Activated CD4-positive, alpha-beta memory T cell treated with anti-CD3 and anti-CD28 coated beads for 36 hours (primary cell): ENCODE data around the gene MISP. TPM values are rescaled to one million over a fixed set of nuclear protein-coding genes. Genes with fewer than 3 reads are reported as not detected.

Source experiments
- CTCF ChIA-PET: fragments of 350-600 bp; sonication (Branson Sonifier 250); formaldehyde crosslinking; loops from one replicate; lab custom pipeline; 2021; ENCODE audit warnings: antibody characterized with exemption, inconsistent platforms; lab: Charles Lee
- POLR2A ChIA-PET: fragments of 350-600 bp; sonication (Branson Sonifier 250); formaldehyde crosslinking; loops from one replicate; lab custom pipeline; 2021; ENCODE audit warnings: antibody characterized with exemption; lab: Charles Lee
- DNase-seq: peaks from one replicate; pipeline ENCODE4 v3.0.0-alpha.2; 2020
- H3K27ac Mint-ChIP-seq: one replicate; pipeline ENCODE4 v1.8.0; 2021; ENCODE audit warnings: mixed read lengths
- H3K27me3 Mint-ChIP-seq: one replicate; pipeline ENCODE4 v1.8.0; 2021; ENCODE audit warnings: mixed read lengths
- H3K36me3 Mint-ChIP-seq: one replicate; pipeline ENCODE4 v1.8.0; 2021; ENCODE audit warnings: mixed read lengths
- H3K4me1 Mint-ChIP-seq: one replicate; pipeline ENCODE4 v1.8.0; 2021; ENCODE audit warnings: low read depth, mixed read lengths
- H3K4me3 Mint-ChIP-seq: one replicate; pipeline ENCODE4 v1.8.0; 2021; ENCODE audit warnings: mild to moderate bottlenecking, mixed read lengths
- H3K9me3 Mint-ChIP-seq: one replicate; pipeline ENCODE4 v1.8.0; 2021; ENCODE audit warnings: mixed read lengths
- intact Hi-C: fragments of 100-400 bp; cut with micrococcal nuclease; formaldehyde crosslinking; loops from one replicate; pipeline ENCODE4 v1.15.1; 2023
- total RNA-seq, 2 experiments: library from RNA; stranded (reverse); gene quantifications; one replicate each; pipeline ENCODE4 v1.2.3, GENCODE V29; 2021

The MISP gene
- total RNA-seq, 2 experiments from 2014 or later: not detected

- Mint-ChIP-seq H3K4me1 (peaks cover 32% of the 10 kb centered on the region), H3K27ac (no peak overlapping the region), H3K9me3 (no peaks in the 10 kb centered on the region), H3K4me3 (no peak overlapping the region), H3K36me3 (peaks cover 58% of the 10 kb centered on the region), H3K27me3 (no peaks in the 10 kb centered on the region)
- intact Hi-C loops: no loop called here
- no peak for DNase-seq
- POLR2A ChIA-PET: no interaction called here
- CTCF ChIA-PET: no interaction called here
Measured at GRCh38 chr19:805600-806550, 55.0 kb downstream of the MISP start.

GRCh38 chr19:806815-807421, 56.0 kb downstream of the MISP start:
- H3K27me3 Mint-ChIP-seq: no peaks in the 10 kb centered on the region
- intact Hi-C loops: no loop called here
- DNase-seq: no peak
- no peak overlapping the region for H3K4me3 Mint-ChIP-seq
- no peak overlapping the region for H3K27ac Mint-ChIP-seq
- POLR2A ChIA-PET: no interaction called here
- H3K4me1 Mint-ChIP-seq: peaks cover 22% of the 10 kb centered on the region
- CTCF ChIA-PET: no interaction called here
- no peaks in the 10 kb centered on the region for H3K9me3 Mint-ChIP-seq
- peaks cover 58% of the 10 kb centered on the region for H3K36me3 Mint-ChIP-seq

DNA sequence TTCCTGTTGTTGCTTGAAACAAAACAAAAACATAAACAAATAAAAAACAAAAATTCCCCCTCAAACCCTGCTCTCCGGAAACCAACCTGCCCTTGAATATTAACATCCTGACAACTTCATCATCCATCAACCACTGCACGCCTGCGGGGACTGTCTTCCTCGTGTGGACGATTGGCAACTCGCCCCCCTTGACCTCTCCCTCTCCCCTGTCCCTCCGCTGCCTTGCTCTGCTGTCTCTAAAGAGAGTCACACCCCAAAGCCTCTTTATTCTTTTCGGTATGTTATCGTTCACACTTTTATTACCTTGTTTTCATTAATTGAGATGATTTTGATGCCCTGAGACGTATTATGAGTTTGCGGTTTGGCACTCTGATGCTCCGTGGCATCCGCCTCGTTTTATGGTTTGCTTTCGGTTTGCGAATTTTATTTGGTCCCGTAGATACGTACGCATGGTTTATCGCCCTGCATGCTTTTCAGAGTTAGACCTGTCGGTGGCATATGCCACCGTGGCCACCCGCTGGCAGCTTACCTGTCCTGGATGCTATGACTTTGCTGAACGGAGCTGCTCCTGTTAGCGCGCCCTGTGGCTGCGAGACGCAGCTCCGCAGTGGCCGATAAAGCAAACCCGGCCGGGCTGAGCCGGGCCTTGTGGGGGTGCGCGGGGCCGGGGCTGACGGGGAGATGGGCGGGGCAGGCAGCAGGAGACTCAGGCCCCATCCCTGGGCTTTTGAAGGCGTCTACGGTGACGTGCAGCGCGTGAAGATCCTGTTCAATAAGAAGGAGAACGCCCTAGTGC, 56.9 kb downstream of the MISP start:
- DNase-seq: no peak
- POLR2A ChIA-PET: interaction anchor here (3.1 kb wide), 1 partner anchor 9 kb away, joined by 8 read pairs; no protein-coding TSS in a partner anchor
- intact Hi-C loops: no loop called here
- Mint-ChIP-seq H3K36me3 (peaks cover 56% of the 10 kb centered on the region), H3K9me3 (no peaks in the 10 kb centered on the region), H3K27me3 (no peaks in the 10 kb centered on the region), H3K4me1 (peaks cover 14% of the 10 kb centered on the region), H3K4me3 (no peak overlapping the region), H3K27ac (no peak overlapping the region)
- CTCF ChIA-PET: no interaction called here

- Mint-ChIP-seq H3K4me3 (no peak overlapping the region), H3K4me1 (peaks cover 12% of the 10 kb centered on the region), H3K27ac (no peak overlapping the region), H3K27me3 (no peaks in the 10 kb centered on the region), H3K36me3 (peaks cover 55% of the 10 kb centered on the region), H3K9me3 (no peaks in the 10 kb centered on the region)
- intact Hi-C loops: no loop called here
- ChIA-PET CTCF (no interaction called here), POLR2A (interaction anchor here (3.1 kb wide), 1 partner anchor 9 kb away, joined by 8 read pairs; no protein-coding TSS in a partner anchor)
- DNase-seq: no peak
Measured at GRCh38 chr19:808423-808775, 57.5 kb downstream of the MISP start.

DNA sequence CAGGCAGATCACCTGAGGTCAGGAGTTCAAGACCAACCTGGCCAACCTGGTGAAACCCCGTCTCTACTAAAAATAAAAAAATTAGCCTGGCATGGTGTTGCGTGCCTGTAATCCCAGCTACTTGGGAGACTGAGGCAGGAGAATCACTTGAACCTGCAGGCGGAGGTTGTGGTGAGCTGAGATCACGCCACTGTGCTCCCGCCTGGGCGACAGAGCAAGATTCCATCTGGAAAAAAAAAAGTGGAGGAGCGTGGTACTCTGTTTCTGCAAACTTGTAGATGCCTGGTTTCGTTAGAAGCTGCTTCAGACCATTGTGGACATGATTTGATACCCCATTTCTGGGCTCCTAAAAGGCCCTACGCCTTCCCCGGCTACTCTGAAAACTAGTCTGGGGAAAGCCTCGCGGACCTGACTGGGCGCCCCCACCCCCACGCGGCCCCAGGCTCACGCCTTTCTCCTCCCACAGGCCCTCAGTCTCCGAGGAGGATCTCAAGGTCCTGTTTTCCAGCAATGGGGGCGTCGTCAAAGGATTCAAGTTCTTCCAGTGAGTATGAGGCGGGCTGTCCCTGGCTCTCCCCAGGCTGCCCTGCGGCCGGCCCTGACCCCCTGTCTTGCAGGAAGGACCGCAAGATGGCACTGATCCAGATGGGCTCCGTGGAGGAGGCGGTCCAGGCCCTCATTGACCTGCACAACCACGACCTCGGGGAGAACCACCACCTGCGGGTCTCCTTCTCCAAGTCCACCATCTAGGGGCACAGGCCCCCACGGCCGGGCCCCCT, 59.4 kb downstream of the MISP start:
- CTCF ChIA-PET: interaction anchor here (0.6 kb wide), 1 partner anchor 21 kb away, joined by 3 read pairs; no protein-coding TSS in a partner anchor
- intact Hi-C loops: no loop called here

GRCh38 chr19:810883-811489, 60.1 kb downstream of the MISP start:
- DNase-seq: no peak
- Mint-ChIP-seq H3K9me3 (no peaks in the 10 kb centered on the region), H3K4me1 (peaks cover 7% of the 10 kb centered on the region), H3K4me3 (no peak overlapping the region), H3K27ac (no peak overlapping the region), H3K27me3 (no peaks in the 10 kb centered on the region), H3K36me3 (peaks cover 52% of the 10 kb centered on the region)
- ChIA-PET CTCF (no interaction called here), POLR2A (no interaction called here)
- intact Hi-C loops: no loop called here

More for the DNA sequence above, 59.4 kb downstream of the MISP start:
- POLR2A ChIA-PET: interaction anchor here (0.6 to 3.1 kb wide), 2 partner anchors 11 to 627 kb away, joined by 3 to 8 read pairs; no protein-coding TSS in a partner anchor
- Mint-ChIP-seq H3K36me3 (peaks cover 51% of the 10 kb centered on the region), H3K4me1 (peaks cover 7% of the 10 kb centered on the region), H3K9me3 (no peaks in the 10 kb centered on the region), H3K4me3 (no peak overlapping the region), H3K27ac (no peak overlapping the region), H3K27me3 (no peaks in the 10 kb centered on the region)
- DNase-seq: no peak

DNA sequence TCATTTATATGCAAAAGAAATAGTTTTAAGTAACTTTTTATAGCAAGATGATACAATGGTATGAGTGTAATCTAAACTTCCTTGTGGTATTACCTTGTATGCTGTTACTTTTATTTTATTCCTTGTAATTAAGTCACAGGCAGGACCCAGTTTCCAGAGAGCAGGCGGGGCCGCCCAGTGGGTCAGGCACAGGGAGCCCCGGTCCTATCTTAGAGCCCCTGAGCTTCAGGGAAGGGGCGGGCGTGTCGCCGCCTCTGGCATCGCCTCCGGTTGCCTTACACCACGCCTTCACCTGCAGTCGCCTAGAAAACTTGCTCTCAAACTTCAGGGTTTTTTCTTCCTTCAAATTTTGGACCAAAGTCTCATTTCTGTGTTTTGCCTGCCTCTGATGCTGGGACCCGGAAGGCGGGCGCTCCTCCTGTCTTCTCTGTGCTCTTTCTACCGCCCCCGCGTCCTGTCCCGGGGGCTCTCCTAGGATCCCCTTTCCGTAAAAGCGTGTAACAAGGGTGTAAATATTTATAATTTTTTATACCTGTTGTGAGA, 60.7 kb downstream of the MISP start:
- intact Hi-C loops: no loop called here
- peaks cover 53% of the 10 kb centered on the region for H3K36me3 Mint-ChIP-seq
- H3K4me1 Mint-ChIP-seq: peaks cover 6% of the 10 kb centered on the region
- ChIA-PET CTCF (no interaction called here), POLR2A (no interaction called here)
- no peak overlapping the region for H3K27ac Mint-ChIP-seq
- H3K27me3 Mint-ChIP-seq: no peaks in the 10 kb centered on the region
- H3K9me3 Mint-ChIP-seq: no peaks in the 10 kb centered on the region
- no peak for DNase-seq
- H3K4me3 Mint-ChIP-seq: no peak overlapping the region

- no peaks in the 10 kb centered on the region for H3K27me3 Mint-ChIP-seq
- H3K36me3 Mint-ChIP-seq: peaks cover 48% of the 10 kb centered on the region
- CTCF ChIA-PET: no interaction called here
Measured at GRCh38 chr19:812049-812746, 61.3 kb downstream of the MISP start.

DNA sequence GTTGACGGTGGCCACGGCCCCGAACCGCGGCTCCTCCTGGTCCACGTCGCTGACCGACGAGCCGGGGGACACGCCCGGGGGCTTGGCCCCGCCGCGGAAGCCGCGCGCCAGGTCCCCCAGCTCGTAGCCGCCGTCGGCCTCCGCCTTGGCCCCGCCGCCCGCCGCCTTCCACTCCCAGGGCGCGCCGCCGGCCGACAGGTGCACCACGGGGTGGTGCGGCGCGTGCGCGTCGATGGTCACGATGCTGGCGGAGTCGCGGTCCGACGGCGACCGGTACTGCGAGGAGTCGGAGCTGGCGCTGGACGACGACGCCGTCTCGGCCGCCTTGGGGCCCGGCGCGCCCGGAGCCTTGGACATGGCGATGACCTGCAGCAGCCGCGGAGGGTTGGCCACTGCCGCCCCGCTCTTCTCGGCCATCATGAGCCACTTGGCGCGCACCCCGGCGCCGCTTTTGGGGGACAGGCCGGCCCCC, 61.9 kb downstream of the MISP start:
- ChIA-PET POLR2A (interaction anchor here (2.9 kb wide), 1 partner anchor 12 kb away, joined by 12 read pairs; no protein-coding TSS in a partner anchor), CTCF (no interaction called here)
- DNase-seq: no peak
- no peaks in the 10 kb centered on the region for H3K9me3 Mint-ChIP-seq
- peaks cover under 1% of the 10 kb centered on the region for H3K4me1 Mint-ChIP-seq
- intact Hi-C loops: no loop called here
- H3K27ac Mint-ChIP-seq: no peak overlapping the region
- peaks cover 42% of the 10 kb centered on the region for H3K36me3 Mint-ChIP-seq
- no peaks in the 10 kb centered on the region for H3K27me3 Mint-ChIP-seq
- H3K4me3 Mint-ChIP-seq: no peak overlapping the region

More at GRCh38 chr19:812049-812746, 61.3 kb downstream of the MISP start:
- DNase-seq: no peak
- POLR2A ChIA-PET: interaction anchor here (2.9 kb wide), 1 partner anchor 12 kb away, joined by 12 read pairs; no protein-coding TSS in a partner anchor
- Mint-ChIP-seq H3K9me3 (no peaks in the 10 kb centered on the region), H3K4me1 (peaks cover 5% of the 10 kb centered on the region), H3K27ac (no peak overlapping the region), H3K4me3 (no peak overlapping the region)
- intact Hi-C loops: no loop called here
